Dermis microvascular lymphatic vessel endothelial cell (primary cell): ENCODE results near the gene PANX3. TPM values are rescaled to one million over a fixed set of nuclear protein-coding genes. Genes with fewer than 3 reads are reported as not detected.
A peak's percentile ranks its signal among the peaks of the same experiment; 100 is the strongest.

Experiments
- DNase-seq, 2 donors: peaks; one replicate each; pipeline versions ENCODE4 v3.0.0 to v3.0.0-alpha.2; 2010; ENCODE audit warnings: low read depth in 2 of 2
- total RNA-seq: library from RNA; depleted of rRNA; stranded (reverse); fragments of >200 nt; gene quantifications from 2 replicates; pipeline ENCODE4 v1.2.1, GENCODE V29; 2014

PANX3 gene
- total RNA-seq, 1 donor from 2014 or later: not detected

DNA sequence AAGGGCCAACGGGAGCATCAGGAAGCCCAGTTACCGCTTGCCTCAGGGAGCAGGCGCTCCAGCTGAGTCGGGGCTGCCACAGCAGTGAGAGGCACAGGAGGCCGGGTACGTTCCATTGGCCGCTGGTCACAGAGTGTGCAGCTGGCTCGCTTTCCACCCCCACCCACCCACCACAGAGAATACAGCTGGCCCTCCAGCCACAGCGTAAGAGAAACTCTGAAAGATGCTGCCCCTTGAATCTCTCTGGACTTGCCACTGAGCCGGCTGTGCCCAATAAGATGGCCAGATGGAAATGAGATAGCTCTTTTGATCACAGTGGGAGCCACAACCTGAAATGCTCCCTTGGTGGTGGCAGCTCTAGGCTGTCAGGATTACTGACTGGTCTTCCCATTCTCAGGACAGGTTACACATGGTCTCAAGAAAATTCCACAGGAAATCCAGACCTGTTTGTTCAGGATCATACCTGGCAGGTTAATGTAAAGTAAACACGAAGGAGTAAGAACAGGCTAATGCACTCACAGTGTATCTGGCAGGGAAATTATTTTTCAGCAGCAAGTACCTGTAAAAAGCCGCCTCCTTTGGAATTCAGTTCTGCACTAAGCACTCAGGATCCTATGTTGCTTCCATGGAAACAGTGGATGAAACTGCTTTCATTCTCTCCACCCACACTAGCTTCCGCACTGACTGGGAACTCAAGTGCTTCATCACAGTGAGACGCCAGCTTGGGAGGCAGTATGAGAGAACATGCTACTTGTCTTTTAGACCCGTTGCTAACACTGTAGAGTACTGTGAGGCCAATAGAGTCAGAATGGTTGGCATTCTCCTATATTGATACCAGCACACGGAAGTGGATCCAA, 45.8 kb downstream of the PANX3 start:
- DNase-seq: no peak

DNA sequence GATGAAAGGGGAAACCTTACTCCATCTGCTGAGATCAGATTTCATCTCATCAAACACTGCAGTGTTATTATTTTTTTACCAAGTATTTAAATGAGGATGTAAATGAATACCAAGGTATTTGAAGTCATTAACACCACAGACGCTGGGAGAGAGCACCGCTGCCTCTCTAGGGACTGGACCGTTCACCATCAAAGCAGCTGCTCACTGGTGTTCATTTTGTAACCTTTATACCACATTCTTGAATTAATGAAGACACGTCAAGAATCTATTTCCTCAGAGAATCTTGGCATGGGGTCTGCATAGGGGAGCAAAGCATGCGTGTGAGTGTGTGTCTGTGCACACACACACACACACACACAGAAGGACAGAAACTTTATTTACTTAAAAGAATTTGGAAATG, 46.7 kb downstream of the PANX3 start:
- no peak for DNase-seq

DNA sequence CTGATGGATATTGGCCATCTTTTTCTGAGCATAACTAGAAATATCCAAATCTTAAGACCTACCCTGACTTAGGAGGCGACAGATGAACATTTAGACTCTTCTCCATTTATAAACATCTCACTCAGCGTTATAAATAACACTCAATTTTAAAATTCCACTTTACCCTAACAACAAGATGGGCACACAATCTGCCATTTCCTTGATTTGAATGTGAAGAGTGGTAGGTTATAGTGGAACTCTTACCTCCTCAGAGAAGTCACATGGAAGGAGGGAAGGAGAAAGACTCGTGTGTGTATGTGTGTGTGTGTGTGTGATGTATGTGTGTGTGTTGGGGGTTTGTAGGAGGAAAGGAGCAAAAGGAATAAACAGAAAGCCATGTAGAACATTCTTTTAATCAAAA, 47.3 kb downstream of the PANX3 start:
- no peak for DNase-seq

DNA sequence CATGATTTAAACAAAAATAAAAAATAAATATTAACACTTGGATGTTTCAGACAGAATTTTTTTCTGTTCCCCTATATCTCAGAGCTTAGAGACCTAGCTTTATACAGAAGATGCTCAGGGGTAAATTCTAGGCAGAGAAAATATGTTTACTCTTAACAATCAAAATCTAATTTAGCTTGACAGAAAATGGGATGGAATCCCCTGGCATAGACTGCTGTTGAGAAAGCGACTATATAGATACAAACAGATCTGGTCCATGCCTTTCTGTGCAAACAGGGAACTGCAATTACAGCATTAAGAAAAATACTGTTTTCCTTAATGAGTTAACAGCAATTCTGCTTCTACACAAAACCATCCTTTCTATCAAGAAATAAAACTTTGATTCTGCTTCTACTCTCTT, 47.8 kb downstream of the PANX3 start:
- DNase-seq: no peak

DNA sequence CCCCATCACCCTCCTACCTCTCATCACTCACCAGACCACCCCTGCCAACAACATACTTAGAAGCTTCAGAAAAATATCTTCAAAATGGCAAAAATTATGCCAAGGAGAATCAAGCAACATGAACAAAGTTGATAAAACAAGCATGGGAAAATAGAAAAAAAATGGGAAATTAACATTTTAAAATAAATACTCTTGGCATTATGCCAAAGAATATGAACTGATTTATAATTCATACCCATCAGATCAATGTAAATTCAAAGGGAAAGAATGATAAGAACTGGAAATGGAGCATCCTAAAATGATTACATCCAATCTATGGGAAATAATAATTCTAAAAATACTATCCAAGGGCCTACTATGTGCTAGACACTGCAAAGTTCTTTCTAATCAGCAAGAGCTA, 50.3 kb downstream of the PANX3 start:
- DNase-seq: no peak

DNA sequence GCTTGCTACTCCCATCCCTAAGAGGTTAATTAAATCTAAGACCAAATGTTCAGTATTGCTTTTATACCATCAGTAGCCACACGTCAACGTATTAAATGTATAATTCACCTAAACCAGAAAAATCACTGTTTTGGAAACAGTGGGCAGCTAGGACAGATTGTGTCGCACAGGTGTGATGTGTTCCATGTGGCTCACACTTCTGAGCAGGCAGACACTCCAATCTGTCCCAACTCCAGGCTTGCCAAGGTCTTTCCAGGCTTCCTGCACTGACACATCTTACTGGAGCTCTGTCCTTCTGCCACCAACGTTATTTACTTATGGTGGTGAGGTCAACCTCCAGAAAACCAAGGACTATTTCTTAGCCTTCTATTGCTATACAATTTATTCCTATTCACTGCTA, 50.9 kb downstream of the PANX3 start:
- DNase-seq: no peak

DNA sequence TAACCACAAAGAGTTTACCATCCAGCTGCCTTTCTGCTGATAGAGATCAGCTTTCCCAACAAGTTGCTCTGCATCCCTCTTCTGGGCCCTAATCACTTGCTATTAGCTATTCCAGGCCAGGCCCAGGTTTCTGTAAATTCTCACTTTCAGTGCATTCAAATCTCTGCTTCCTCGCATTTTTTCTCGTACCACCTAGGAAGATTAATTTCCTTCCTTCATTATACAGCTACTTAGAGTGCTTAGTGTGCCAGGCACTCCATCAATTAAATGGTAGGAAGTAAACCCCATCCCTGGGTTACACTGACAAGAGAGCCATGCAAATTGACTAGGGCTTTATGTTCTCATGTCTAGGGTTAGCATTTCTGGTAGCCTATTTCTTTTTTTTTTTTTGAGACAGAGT, 52.6 kb downstream of the PANX3 start:
- no peak for DNase-seq

DNA sequence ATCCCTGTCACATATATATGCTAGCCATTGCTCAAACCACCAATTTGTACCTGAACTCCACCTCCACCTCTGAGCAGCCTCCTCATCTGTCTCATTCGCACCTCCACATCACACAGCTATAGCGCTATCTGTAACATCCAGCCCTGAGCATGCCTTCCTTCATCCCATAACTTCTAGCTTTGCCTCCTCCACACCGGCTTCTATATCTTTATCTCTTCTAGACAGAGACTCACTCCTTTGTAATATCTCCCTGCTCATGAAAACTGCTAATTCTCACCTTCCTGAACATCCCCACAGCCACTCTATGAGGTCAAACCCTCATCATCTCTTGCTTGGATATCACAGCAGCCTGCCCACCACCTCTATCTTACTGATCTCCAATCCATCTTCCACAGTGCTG, 56.4 kb downstream of the PANX3 start:
- no peak for DNase-seq

DNA sequence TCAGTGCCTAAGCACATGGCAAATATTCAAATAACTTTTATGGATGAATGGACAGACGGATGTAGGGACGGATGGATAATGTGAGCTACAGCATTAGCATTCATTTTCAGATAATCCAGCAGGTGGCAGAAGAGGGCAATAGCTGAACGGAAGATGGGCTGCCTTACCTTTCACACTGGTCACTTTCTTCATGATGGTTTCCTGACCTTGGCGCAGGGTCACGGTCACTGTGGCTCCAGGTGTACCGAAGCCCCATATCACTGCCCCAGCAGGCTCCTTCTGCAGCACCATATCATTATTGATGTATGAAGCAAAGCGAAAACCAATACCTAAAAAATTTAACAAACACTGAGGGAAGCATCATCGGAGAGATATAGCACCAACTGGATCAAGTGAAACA, 58.0 kb downstream of the PANX3 start:
- peak; percentile 57 to 68 for DNase-seq

Other genes with a start within 250 kb of the PANX3 start
- gene OR8B2, start 226.9 kb upstream of the PANX3 start, total RNA-seq: not detected in 2 replicates
- gene OR8B3, start 212.4 kb upstream of the PANX3 start, total RNA-seq: not detected in 2 replicates
- gene OR8B4, start 186.6 kb upstream of the PANX3 start, total RNA-seq: not detected in 2 replicates
- not detected in 2 replicates for gene OR8B8, start 165.7 kb upstream of the PANX3 start, total RNA-seq
- gene OR8B12, start 67.8 kb upstream of the PANX3 start, total RNA-seq: not detected in 2 replicates
- not detected in 2 replicates for gene OR8A1, start 41.4 kb upstream of the PANX3 start, total RNA-seq
- gene TBRG1, start 11.4 kb downstream of the PANX3 start, total RNA-seq: 12.6 and 16.7 TPM in 2 replicates
- 6.8 and 14.4 TPM in 2 replicates for gene SIAE, start 62.3 kb downstream of the PANX3 start, total RNA-seq
- gene SPA17, start 62.5 kb downstream of the PANX3 start, total RNA-seq: 3.5 and 4.5 TPM in 2 replicates
- gene NRGN, start 128.5 kb downstream of the PANX3 start, total RNA-seq: 0.25 and 0.64 TPM in 2 replicates
- 0.13 TPM in 1 of 2 replicates, not detected in the other for gene VSIG2, start 140.8 kb downstream of the PANX3 start, total RNA-seq
- gene ESAM, start 150.9 kb downstream of the PANX3 start, total RNA-seq: 20.1 and 29.3 TPM in 2 replicates
- 4.4 and 6.2 TPM in 2 replicates for gene MSANTD2, start 189.0 kb downstream of the PANX3 start, total RNA-seq